ENCODE measurements around the gene PSME4.

- TF ChIP-seq CTCF (IDR thresholded peaks at IDR 0.05 in 4 of 5, conservative IDR thresholded peaks at IDR 0.05 in 1 of 5): no peak
- TF ChIP-seq POLR2A (IDR thresholded peaks at IDR 0.05): no peak
Measured at GRCh38 chr2:54009549-54009948, 38.8 kb upstream of the PSME4 start.

All from gastrocnemius medialis (tissue), 4 donors.